Measurements from ENCODE around the gene MPG.

MPG gene

GRCh38 chr16:66309-67182 lies 11.5 kb upstream of the MPG start:
- in situ Hi-C loops (cut with HindIII; ENCODE audit: low sequenced_read_pairs), result no loop called here

GRCh38 chr16:67183-67791 lies 10.7 kb upstream of the MPG start:
- in situ Hi-C loops (cut with HindIII; ENCODE audit: low sequenced_read_pairs), result no loop called here

GRCh38 chr16:67884-68789 lies 9.9 kb upstream of the MPG start:
- in situ Hi-C loops (cut with HindIII; ENCODE audit: low sequenced_read_pairs), result no loop called here

- in situ Hi-C loops (cut with HindIII; ENCODE audit: low sequenced_read_pairs), result no loop called here
These were observed 8.8 kb upstream of the MPG start for GRCh38 chr16:69181-69580.

GRCh38 chr16:71210-71539 lies 6.8 kb upstream of the MPG start:
- in situ Hi-C loops (cut with HindIII; ENCODE audit: low sequenced_read_pairs), result no loop called here

- in situ Hi-C loops (cut with HindIII; ENCODE audit: low sequenced_read_pairs), result no loop called here
These were observed 6.3 kb upstream of the MPG start for GRCh38 chr16:71540-72401.

GRCh38 chr16:72561-73548 lies 5.2 kb upstream of the MPG start, which contains the start of gene RHBDF1:
TSS of gene RHBDF1 (minus strand) at chr16:72631. CDS start at chr16:65015, 7,616 bp downstream.
- in situ Hi-C loops (cut with HindIII; ENCODE audit: low sequenced_read_pairs), result no loop called here

- in situ Hi-C loops (cut with HindIII; ENCODE audit: low sequenced_read_pairs), result no loop called here
These were observed 3.8 kb upstream of the MPG start for GRCh38 chr16:74051-74746.

- in situ Hi-C loops (cut with HindIII; ENCODE audit: low sequenced_read_pairs), result no loop called here
These were observed 3.2 kb upstream of the MPG start for GRCh38 chr16:74747-75334.

- in situ Hi-C loops (cut with HindIII; ENCODE audit: low sequenced_read_pairs), result no loop called here
These were observed 2.2 kb upstream of the MPG start for GRCh38 chr16:75580-76501.

- in situ Hi-C loops (cut with HindIII; ENCODE audit: low sequenced_read_pairs), result no loop called here
These were observed 1.3 kb upstream of the MPG start for GRCh38 chr16:76535-77272.

- in situ Hi-C loops (cut with HindIII; ENCODE audit: low sequenced_read_pairs), result no loop called here
These were observed 685 bp upstream of the MPG start for GRCh38 chr16:77273-77806.

GRCh38 chr16:78444-79150 lies 572 bp downstream of the MPG start:
- in situ Hi-C loops (cut with HindIII; ENCODE audit: low sequenced_read_pairs), result no loop called here

GRCh38 chr16:79151-80054 lies 1.4 kb downstream of the MPG start:
- in situ Hi-C loops (cut with HindIII; ENCODE audit: low sequenced_read_pairs), result no loop called here

Measured in DLD1 (cell line).